ENCODE measurements around the gene KDM2B. TPM values are rescaled to one million over a fixed set of nuclear protein-coding genes. Genes with fewer than 3 reads are reported as not detected.
A peak's percentile ranks its signal among the peaks of the same experiment; 100 is the strongest.

KDM2B gene
- total RNA-seq, 4 donors from 2014 or later: 13.6 to 23.5 (median 20.0) TPM

DNA sequence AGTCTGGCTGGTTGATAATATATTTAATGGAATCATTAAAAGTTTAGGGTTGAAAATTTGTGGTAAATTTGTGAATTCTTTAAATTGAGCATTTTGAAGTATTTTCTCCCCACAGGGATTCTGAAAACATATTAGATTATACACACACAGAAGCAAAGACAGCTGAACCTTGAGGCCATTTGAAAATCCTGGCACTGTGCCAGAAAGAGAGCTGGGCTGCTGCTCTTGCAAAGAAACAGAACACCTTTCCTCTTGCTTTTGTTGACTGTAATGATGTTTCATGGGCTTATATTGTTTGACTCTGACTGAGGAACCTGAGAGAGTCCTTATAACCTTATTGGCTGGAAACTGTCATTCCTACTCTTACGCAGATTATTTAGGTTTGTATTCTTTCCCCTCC, 176.1 kb downstream of the KDM2B start:
- Histone ChIP-seq H3K4me1 (peaks cover 13 to 39% (median 33%) of the 10 kb centered on the region in 4 donors), H3K4me3 (no peak overlapping the region), H3K27ac (replicated peaks in 1 of 4) (no peak overlapping the region), H3K27me3 (no peaks in the 10 kb centered on the region), H3K9me3 (no peaks in the 10 kb centered on the region), H3K36me3 (peaks cover 0 to 33% (median 24%) of the 10 kb centered on the region in 4 donors)
- intact Hi-C loops (cut with DNase I): loop anchor here (5.0 kb wide), 1 partner anchor 52 kb away; the partner anchor contains the start of gene ANAPC5
- 95% methylated on average over 1 of the region's 1 CpG for whole genome bisulfite sequencing
- no peak for TF ChIP-seq EP300 (IDR thresholded peaks at IDR 0.05)
- TF ChIP-seq POLR2A (IDR thresholded peaks at IDR 0.05; ENCODE audit: low read depth): no peak
- no peak for TF ChIP-seq POLR2AphosphoS5 (IDR thresholded peaks at IDR 0.05)
- TF ChIP-seq, protein P1, sequence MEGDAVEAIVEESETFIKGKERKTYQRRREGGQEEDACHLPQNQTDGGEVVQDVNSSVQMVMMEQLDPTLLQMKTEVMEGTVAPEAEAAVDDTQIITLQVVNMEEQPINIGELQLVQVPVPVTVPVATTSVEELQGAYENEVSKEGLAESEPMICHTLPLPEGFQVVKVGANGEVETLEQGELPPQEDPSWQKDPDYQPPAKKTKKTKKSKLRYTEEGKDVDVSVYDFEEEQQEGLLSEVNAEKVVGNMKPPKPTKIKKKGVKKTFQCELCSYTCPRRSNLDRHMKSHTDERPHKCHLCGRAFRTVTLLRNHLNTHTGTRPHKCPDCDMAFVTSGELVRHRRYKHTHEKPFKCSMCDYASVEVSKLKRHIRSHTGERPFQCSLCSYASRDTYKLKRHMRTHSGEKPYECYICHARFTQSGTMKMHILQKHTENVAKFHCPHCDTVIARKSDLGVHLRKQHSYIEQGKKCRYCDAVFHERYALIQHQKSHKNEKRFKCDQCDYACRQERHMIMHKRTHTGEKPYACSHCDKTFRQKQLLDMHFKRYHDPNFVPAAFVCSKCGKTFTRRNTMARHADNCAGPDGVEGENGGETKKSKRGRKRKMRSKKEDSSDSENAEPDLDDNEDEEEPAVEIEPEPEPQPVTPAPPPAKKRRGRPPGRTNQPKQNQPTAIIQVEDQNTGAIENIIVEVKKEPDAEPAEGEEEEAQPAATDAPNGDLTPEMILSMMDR (IDR thresholded peaks at IDR 0.05): no peak
- no peak for DNase-seq (ENCODE audit: extremely low spot score)

DNA sequence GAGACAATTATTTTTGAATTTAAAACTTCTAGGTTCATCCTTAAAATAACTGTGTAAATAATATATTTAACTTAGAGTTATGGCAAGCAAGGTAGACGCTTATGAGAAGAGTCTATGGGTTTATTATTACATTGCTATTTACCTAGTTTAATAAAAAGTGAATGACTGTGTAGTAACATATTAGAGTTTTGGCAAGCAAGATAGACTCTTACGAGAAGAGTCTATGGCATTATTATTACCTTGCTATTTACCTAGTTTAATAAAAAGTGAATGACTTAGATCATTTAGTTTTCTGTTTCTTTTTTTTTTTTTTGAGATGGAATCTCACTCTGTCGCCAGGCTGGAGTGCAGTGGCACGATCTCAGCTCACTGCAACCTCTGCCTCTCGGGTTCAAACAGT, 177.1 kb downstream of the KDM2B start:
- WGBS: 89% methylated on average over 5 of the region's 5 CpGs
- intact Hi-C loops (cut with DNase I): loop anchor here (5.0 kb wide), 1 partner anchor 51 kb away; the partner anchor contains the start of gene ANAPC5
- peaks cover 16 to 45% (median 40%) of the 10 kb centered on the region in 4 donors for H3K4me1 ChIP-seq

DNA sequence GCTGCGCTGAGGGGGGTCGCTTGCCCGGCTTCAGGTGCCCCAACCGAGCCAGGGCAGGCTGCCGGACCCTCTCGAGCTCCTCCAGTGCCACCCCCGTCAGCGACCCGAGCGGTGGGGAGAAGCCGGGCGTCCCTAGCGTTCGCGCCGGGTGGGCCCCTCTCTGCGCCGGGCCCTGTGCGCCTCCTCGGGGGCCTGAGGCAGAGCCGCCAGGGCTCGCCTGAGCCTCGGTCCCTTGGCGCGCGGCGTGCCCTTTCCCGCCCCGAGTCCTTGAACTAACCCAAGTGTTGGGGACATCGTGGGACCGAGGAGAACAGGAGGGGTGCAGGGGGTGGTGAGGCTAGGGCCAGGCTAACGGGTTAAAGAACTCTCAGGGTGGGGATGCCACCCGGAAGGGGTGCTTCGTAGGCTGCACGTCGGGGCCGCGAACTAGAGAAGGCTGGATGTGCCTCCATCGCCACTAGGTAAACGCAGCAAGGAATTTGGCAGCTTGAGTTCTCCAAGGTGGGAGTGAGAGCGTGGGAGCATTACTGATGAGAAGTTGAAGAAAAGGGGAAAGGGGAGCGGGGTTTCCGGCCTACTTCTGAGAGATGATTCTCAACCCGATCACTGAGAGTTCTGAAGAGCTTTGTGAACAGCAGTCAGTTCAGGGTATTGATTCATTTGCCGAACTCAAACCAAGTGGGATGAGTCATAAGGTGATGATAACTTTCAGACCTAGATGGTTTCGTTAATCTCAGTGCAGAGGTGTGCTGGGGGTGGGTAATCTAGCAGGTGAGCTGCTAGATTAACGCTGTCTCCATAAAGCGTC, 180.3 kb downstream of the KDM2B start:
- Histone ChIP-seq H3K36me3 (peaks cover 0 to 12% (median 5%) of the 10 kb centered on the region in 4 donors), H3K4me3 (peak overlapping the region; percentile 86 to 93 (median 92)), H3K27ac (replicated peaks in 1 of 4) (peak overlapping the region; percentile 93 to 97 (median 95)), H3K27me3 (no peaks in the 10 kb centered on the region), H3K4me1 (peaks cover 16 to 48% (median 43%) of the 10 kb centered on the region in 4 donors), H3K9me3 (no peaks in the 10 kb centered on the region)
- TF ChIP-seq, protein P1 (IDR thresholded peaks at IDR 0.05): peak in 1 of 3 experiments; percentile 5
- TF ChIP-seq POLR2AphosphoS5 (IDR thresholded peaks at IDR 0.05): no peak
- no peak for TF ChIP-seq EP300 (IDR thresholded peaks at IDR 0.05)
- intact Hi-C loops (cut with DNase I): loop anchor here (5.0 kb wide), 1 partner anchor 48 kb away; the partner anchor contains the start of gene ANAPC5
- WGBS: 2% methylated on average over 18 of the region's 48 CpGs
- no peak for DNase-seq (ENCODE audit: extremely low spot score)

More for the DNA sequence above, 177.1 kb downstream of the KDM2B start:
- Histone ChIP-seq H3K4me3 (no peak overlapping the region), H3K27me3 (no peaks in the 10 kb centered on the region), H3K27ac (replicated peaks in 1 of 4) (no peak overlapping the region), H3K36me3 (peaks cover 0 to 33% (median 19%) of the 10 kb centered on the region in 4 donors), H3K9me3 (no peaks in the 10 kb centered on the region)
- no peak for DNase-seq (ENCODE audit: extremely low spot score)
- TF ChIP-seq, protein P1 (IDR thresholded peaks at IDR 0.05): no peak
- TF ChIP-seq POLR2AphosphoS5 (IDR thresholded peaks at IDR 0.05) (no peak), POLR2A (IDR thresholded peaks at IDR 0.05; ENCODE audit: low read depth) (no peak), EP300 (IDR thresholded peaks at IDR 0.05) (no peak)

DNA sequence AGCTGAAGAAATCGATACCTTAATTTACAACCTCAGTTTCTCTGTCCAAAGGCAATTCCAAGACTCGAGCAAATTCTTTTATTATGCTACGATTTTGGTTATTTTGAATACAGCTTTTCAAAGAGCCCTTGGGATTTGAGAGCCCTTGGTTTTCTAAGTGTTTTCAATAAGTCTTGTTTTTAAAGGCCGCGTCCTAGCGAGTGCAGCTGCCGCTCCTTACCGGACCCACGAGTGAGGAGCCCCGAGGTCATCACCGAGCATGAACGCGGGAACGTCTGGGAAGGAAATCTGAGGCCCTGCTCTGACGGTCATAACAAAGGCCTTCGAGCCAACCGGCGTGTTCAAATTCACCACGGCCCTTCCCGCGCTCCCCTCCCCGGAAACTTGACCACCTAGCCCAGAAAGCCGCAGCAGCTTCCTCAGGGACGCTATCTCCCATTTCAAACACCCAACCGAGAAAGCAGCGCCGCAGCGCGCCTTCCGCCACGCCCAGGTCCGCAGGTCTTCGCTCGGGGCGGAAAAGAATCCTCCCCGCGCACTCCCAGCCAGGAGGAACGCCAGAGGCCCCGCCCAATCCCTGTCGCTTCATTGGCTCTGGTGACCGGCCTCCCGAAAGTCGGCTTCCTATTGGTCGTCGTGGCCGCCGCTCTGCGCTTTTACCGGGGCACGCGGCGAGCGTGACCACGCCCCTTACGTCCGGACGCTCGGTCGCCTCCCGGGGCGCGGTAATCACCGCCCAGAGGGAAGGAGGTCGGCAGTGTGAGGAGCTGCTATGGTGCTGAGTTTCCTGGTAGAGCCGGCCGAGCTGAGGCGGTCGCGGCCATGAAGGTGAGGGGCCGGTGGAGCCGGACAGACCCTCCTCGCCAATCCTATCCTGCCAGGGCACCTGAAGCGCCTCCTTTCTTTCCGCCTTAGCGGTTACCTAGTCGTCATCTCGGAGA, 181.2 kb downstream of the KDM2B start, which contains the start of gene RNF34:
Gene RNF34, plus strand, starts transcription at position 728 of the 941 bp plus-strand sequence. Its CDS starts 95 bp downstream, at position 823.
- TF ChIP-seq EP300 (IDR thresholded peaks at IDR 0.05) (no peak), POLR2AphosphoS5 (IDR thresholded peaks at IDR 0.05) (peak; percentile 99), POLR2A (IDR thresholded peaks at IDR 0.05; ENCODE audit: low read depth) (peak; percentile 90)
- TF ChIP-seq, protein P1 (IDR thresholded peaks at IDR 0.05): peak in 2 of 3 experiments; percentile 5 to 10
- peak within 1 kb of the TSS; percentile 86 to 93 (median 92) for H3K4me3 ChIP-seq
- peak within 1 kb of the TSS; percentile 93 to 97 (median 95) for H3K27ac ChIP-seq (replicated peaks in 1 of 4)
- intact Hi-C loops (cut with DNase I): loop anchor here (5.0 kb wide), 1 partner anchor 47 kb away; the partner anchor contains the start of gene ANAPC5
- peaks cover 16 to 40% (median 36%) of the 10 kb centered on the region in 4 donors for H3K4me1 ChIP-seq
- no peaks in the 10 kb centered on the region for H3K27me3 ChIP-seq
- H3K36me3 ChIP-seq: peaks cover 0 to 3% (median 0%) of the 10 kb centered on the region in 4 donors
- 0% methylated on average over 16 of the region's 77 CpGs for WGBS
- DNase-seq (ENCODE audit: extremely low spot score): peak; percentile 99
- no peaks in the 10 kb centered on the region for H3K9me3 ChIP-seq

All from esophagus muscularis mucosa (tissue), 4 donors.